HG02981 (cell line): ENCODE results near the gene DTNB.

Source experiments
- ATAC-seq: cut with Tn5 transposase; IDR thresholded peaks from one replicate; pipeline ENCODE4 v1.9.1; 2021; ENCODE audit warnings: mild to moderate bottlenecking, moderate library complexity; ENCODE audit not compliant: unreplicated experiment

Gene DTNB

DNA sequence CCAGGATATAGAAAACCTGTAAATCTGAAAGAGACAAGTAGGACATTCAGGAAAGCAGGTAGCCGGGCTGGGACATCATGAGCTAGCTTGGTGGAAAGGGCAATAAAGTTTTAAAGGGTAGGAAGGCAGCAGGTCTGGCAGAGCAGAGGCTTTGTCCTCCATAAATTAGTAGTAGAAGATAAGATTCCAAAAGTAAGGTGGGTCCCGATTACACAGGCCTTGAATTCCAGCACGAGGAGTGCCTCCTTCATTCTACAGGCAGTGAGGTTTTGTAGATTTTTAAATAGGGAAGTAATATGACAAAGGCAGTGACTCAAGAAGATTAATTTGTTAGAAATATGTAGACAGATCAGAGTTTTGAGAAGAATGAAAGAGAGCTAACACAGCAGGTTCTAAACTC lies 160.7 kb downstream of the DTNB start:
- no peak for ATAC-seq

GRCh38 chr2:25506226-25506625 lies 167.2 kb downstream of the DTNB start:
- no peak for ATAC-seq

DNA sequence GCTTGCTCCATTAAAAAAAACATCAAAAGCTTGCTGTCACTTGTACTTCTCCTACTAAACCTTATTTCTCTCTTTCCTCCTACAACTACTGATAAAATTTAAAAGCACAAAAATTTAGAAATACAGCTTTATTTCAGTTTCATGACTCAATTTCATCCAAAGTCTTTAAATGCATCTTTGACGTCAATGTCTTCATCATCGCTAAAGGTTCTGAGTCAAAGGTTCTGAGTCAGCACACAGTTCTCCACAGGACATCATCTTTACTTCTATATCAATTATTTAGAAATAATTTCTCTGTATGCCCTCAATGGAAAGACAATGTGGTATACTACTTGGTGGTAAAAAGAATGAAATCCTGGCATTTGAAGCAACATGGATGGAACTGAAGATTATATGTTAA lies 167.8 kb downstream of the DTNB start:
- no peak for ATAC-seq

- no peak for ATAC-seq
These were observed 168.2 kb downstream of the DTNB start for GRCh38 chr2:25505182-25505581.

GRCh38 chr2:25504266-25504665 lies 169.1 kb downstream of the DTNB start:
- ATAC-seq, result no peak

DNA sequence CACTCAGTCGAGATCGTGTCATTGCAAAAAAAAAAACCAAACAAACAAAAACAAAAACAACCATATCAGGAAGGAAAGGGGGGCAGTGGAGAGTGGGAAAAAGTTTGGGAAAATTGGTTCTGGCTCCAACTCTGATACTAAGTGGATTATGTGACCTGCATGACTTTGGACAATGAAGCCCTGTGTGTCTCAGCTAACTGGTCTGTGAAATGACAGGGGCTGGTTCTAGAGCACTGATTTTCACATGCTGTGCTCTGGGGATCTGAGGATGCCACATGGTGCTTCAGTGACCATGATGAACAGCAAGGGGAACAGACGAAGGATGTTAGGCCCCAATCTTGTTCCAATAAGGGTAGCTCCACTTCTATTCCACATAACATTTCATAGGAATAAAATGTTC lies 174.2 kb downstream of the DTNB start:
- ATAC-seq, result no peak

- ATAC-seq, result peak; percentile 64
These were observed 175.4 kb downstream of the DTNB start for GRCh38 chr2:25497918-25498407.

- no peak for ATAC-seq
These were observed 176.0 kb downstream of the DTNB start for GRCh38 chr2:25497229-25497917.

DNA sequence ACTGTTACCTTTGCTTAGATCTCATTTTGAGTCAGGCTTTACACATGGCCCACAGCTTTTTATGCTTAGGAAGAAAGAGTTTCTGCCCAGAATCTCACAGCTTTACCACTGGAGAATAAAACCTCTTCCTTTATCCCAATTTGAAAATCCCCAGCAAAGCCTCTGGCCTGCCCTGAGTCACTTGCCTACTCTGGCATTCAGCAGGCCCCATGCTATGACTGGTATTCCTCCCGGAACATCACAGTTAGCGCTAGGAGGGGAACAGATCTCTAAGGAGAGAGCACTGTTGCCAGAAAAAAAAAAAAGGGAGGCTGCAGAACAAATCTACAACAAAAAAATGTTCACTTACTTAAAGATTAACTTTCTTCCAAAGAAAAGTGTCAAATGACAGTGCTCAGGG lies 178.8 kb downstream of the DTNB start:
- no peak for ATAC-seq

- ATAC-seq, result no peak
These were observed 180.2 kb downstream of the DTNB start for GRCh38 chr2:25493207-25493606.

- ATAC-seq, result no peak
These were observed 180.7 kb downstream of the DTNB start for GRCh38 chr2:25492726-25493125.

DNA sequence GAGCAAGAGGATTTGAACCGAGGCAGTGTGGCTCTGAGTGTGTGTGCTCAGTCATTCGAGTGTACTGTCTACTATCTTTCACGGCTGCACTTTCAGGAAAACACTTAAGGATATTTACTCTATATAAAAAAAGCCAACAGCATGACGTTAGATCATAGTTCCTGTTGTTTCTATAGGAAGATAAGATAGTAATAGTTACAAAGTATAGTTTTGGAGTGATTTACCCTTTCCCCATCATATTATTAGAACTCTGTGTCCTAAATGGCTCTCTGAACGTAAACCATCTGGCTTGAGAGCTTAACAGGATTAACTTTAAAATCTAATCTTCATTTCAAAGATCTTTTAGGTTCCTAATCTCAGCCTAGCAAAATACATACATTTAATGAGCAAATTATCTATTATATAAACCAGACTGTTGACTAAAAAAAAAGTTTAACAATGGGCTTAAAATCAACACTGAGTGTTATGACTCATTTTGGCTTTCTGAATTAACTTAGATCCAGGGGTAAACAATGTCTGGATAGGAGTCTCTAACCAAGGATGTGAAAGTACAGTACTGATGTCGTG lies 181.3 kb downstream of the DTNB start:
- ATAC-seq, result no peak

GRCh38 chr2:25491003-25491696 lies 182.2 kb downstream of the DTNB start:
- ATAC-seq, result no peak

- no peak for ATAC-seq
These were observed 183.2 kb downstream of the DTNB start for GRCh38 chr2:25490217-25490616.

GRCh38 chr2:25489631-25490030 lies 183.7 kb downstream of the DTNB start:
- ATAC-seq, result no peak

DNA sequence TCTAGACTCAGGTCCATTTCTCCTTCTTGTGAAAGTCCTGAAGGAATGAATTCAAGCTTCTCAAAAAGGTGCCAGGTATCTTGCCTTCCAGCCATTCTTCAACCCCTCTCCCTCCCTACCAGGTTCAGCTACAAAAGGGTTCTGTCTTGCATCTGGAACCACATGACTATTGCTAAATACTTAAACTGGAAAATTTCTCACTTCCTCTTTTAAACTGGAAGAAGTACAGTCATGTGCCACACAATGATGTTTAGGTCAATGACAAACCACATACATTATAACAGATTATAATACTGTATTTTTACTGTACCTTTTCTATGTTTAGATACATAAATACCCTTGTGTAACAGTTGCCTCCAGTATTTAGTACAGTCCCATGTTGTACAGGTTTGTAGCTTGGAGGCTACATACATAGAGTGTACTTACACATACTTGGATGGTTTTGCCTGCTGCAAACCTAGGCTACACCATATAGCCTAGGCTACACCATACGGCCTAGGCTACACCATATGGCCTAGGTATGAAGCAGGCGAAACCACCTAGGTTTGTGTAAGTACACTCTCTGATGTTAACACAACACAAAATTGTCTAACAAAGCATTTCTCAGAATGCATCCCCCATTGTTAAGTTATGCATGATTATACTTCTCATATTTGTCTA lies 189.6 kb downstream of the DTNB start:
- peak; percentile 74 for ATAC-seq

- ATAC-seq, result no peak
These were observed 191.0 kb downstream of the DTNB start for GRCh38 chr2:25482341-25482740.

- ATAC-seq, result no peak
These were observed 191.7 kb downstream of the DTNB start for GRCh38 chr2:25481381-25482300.

GRCh38 chr2:25480561-25480960 lies 192.8 kb downstream of the DTNB start:
- ATAC-seq, result no peak

DNA sequence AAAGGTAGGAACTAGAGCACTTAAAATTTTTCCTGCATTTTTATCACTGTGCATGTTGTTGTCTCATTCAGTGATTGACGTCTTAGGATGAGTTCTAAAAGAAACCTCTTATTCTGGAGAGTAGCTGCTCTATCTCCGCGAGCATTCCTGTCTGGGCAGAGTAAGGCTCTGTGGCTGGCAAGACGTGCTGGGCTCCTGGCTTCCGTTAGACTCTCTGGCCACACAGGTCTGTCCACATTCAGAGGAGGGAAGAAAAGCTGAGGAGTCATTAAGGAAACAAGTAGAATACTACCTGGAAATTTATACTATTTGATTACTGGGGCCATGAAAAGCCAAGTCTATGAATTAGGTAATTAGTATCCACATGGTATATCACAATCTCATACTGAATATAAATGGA lies 193.6 kb downstream of the DTNB start:
- ATAC-seq, result no peak

DNA sequence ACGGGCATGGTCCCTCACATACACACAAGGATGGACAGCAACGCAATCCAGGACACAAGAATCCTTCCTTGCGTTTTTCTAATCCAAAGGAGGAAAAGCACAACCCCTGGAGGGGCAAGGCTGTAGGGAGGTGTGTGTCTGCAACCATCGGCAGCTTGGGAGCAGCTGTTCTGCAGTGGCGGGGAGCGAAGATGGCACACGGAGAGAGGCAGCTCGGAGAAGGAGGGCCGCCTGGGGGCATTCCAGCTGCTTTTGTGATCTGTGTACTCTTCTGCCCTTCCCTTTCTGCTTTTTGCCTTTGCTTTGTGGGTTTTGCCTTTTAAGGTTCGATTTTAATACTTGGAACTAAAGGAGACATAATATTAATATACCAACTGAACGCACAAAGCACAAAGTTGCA lies 194.6 kb downstream of the DTNB start:
- no peak for ATAC-seq
